Measurements from ENCODE around the gene ATXN1. TPM values are rescaled to one million over a fixed set of nuclear protein-coding genes. Genes with fewer than 3 reads are reported as not detected.

ATXN1 gene
- total RNA-seq, 1 donor from 2014 or later, result 59.8 TPM

- intact Hi-C loops (cut with micrococcal nuclease), result no loop called here
- TF ChIP-seq, protein P1, sequence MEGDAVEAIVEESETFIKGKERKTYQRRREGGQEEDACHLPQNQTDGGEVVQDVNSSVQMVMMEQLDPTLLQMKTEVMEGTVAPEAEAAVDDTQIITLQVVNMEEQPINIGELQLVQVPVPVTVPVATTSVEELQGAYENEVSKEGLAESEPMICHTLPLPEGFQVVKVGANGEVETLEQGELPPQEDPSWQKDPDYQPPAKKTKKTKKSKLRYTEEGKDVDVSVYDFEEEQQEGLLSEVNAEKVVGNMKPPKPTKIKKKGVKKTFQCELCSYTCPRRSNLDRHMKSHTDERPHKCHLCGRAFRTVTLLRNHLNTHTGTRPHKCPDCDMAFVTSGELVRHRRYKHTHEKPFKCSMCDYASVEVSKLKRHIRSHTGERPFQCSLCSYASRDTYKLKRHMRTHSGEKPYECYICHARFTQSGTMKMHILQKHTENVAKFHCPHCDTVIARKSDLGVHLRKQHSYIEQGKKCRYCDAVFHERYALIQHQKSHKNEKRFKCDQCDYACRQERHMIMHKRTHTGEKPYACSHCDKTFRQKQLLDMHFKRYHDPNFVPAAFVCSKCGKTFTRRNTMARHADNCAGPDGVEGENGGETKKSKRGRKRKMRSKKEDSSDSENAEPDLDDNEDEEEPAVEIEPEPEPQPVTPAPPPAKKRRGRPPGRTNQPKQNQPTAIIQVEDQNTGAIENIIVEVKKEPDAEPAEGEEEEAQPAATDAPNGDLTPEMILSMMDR (IDR thresholded peaks at IDR 0.05), result no peak
- ChIA-PET POLR2A (interaction anchor here (1.7 kb wide), 1 partner anchor 20 kb away, joined by 3 read pairs; no protein-coding TSS in a partner anchor), CTCF (no interaction called here)
- H3K4me3 Mint-ChIP-seq, result no peak overlapping the region
- H3K4me1 Mint-ChIP-seq, result peaks cover 8% of the 10 kb centered on the region
- ATAC-seq (ENCODE audit: low read depth) (no peak), DNase-seq (no peak)
- peak overlapping the region; percentile 24 for H3K27ac Mint-ChIP-seq
- no peaks in the 10 kb centered on the region for H3K9me3 Mint-ChIP-seq
- peaks cover 3% of the 10 kb centered on the region for H3K36me3 Mint-ChIP-seq (ENCODE audit: low read depth)
- H3K27me3 Mint-ChIP-seq, result no peaks in the 10 kb centered on the region
These were observed 320.0 kb downstream of the ATXN1 start for GRCh38 chr6:16441262-16441661.

DNA sequence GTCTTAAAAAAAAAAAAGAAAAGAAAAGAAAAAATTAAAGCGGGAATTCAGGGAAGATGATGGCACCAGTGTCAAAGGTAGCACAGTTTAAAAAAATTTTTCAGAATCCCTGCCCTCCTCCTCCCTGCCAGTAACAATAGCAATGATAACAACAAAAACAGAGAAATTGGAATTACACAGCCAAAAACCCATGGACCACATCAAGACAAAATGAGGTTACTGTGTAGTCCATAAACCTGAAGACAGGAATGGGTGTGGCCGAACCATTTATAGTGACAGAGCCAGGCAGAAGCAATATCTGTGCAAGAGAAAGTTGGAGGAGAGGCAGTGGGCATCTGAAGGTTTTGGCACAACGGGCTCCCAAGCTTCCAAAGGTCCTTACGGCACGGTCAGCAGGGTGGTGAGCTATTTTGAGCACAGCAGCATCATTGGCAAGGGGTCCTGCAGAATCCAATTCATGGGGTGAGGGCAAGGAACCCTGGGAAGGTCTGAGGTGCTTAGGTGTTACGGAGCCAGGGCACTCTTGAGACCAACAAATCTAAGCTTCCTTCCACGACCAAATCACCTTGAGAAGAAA is 320.5 kb downstream of the ATXN1 start:
- CTCF ChIA-PET, result no interaction called here
- Mint-ChIP-seq H3K27ac (peak overlapping the region; percentile 24), H3K9me3 (no peaks in the 10 kb centered on the region), H3K4me3 (no peak overlapping the region), H3K36me3 (ENCODE audit: low read depth) (peaks cover 3% of the 10 kb centered on the region), H3K4me1 (peaks cover 9% of the 10 kb centered on the region), H3K27me3 (no peaks in the 10 kb centered on the region)
- POLR2A ChIA-PET, result interaction anchor here (1.7 kb wide), 1 partner anchor 19 kb away, joined by 3 read pairs; no protein-coding TSS in a partner anchor
- DNase-seq (no peak), ATAC-seq (ENCODE audit: low read depth) (no peak)
- TF ChIP-seq, protein P1 (IDR thresholded peaks at IDR 0.05), result no peak
- intact Hi-C loops (cut with micrococcal nuclease), result no loop called here

GRCh38 chr6:16438718-16439591 is 322.3 kb downstream of the ATXN1 start:
- Mint-ChIP-seq H3K9me3 (no peaks in the 10 kb centered on the region), H3K27me3 (no peaks in the 10 kb centered on the region), H3K36me3 (ENCODE audit: low read depth) (peaks cover 3% of the 10 kb centered on the region), H3K4me3 (no peak overlapping the region), H3K27ac (no peak overlapping the region), H3K4me1 (peaks cover 9% of the 10 kb centered on the region)
- TF ChIP-seq, protein P1 (IDR thresholded peaks at IDR 0.05), result no peak
- CTCF ChIA-PET, result interaction anchor here (1.0 kb wide), 1 partner anchor 107 kb away, joined by 7 read pairs; no protein-coding TSS in a partner anchor
- intact Hi-C loops (cut with micrococcal nuclease), result no loop called here
- DNase-seq, result no peak
- ATAC-seq (ENCODE audit: low read depth), result no peak
- POLR2A ChIA-PET, result interaction anchor here (1.7 kb wide), 1 partner anchor 18 kb away, joined by 3 read pairs; no protein-coding TSS in a partner anchor

- Mint-ChIP-seq H3K27me3 (no peaks in the 10 kb centered on the region), H3K27ac (no peak overlapping the region), H3K4me1 (peaks cover 15% of the 10 kb centered on the region), H3K4me3 (no peak overlapping the region), H3K9me3 (no peaks in the 10 kb centered on the region), H3K36me3 (ENCODE audit: low read depth) (peaks cover 3% of the 10 kb centered on the region)
- ChIA-PET CTCF (interaction anchor here (0.9 kb wide), 1 partner anchor 325 kb away, joined by 3 read pairs; no protein-coding TSS in a partner anchor), POLR2A (no interaction called here)
- intact Hi-C loops (cut with micrococcal nuclease), result no loop called here
- ATAC-seq (ENCODE audit: low read depth) (no peak), DNase-seq (no peak)
- TF ChIP-seq, protein P1 (IDR thresholded peaks at IDR 0.05), result no peak
These were observed 323.3 kb downstream of the ATXN1 start for GRCh38 chr6:16437984-16438383.

- ChIA-PET POLR2A (interaction anchor here (0.5 kb wide), 1 partner anchor 9 kb away, joined by 3 read pairs; no protein-coding TSS in a partner anchor), CTCF (no interaction called here)
- Mint-ChIP-seq H3K4me1 (peaks cover 24% of the 10 kb centered on the region), H3K9me3 (no peaks in the 10 kb centered on the region), H3K4me3 (no peak overlapping the region), H3K27me3 (no peaks in the 10 kb centered on the region), H3K36me3 (ENCODE audit: low read depth) (no peaks in the 10 kb centered on the region), H3K27ac (no peak overlapping the region)
- ATAC-seq (ENCODE audit: low read depth) (no peak), DNase-seq (no peak)
- TF ChIP-seq, protein P1 (IDR thresholded peaks at IDR 0.05), result no peak
- intact Hi-C loops (cut with micrococcal nuclease), result no loop called here
These were observed 324.2 kb downstream of the ATXN1 start for GRCh38 chr6:16437095-16437494.

Measured in activated B cell treated with CpG ODN at 0.5 μM for 24 hours (primary cell).